Gastroesophageal sphincter (tissue), 4 donors: ENCODE data around the gene AIG1. TPM values are rescaled to one million over a fixed set of nuclear protein-coding genes. Genes with fewer than 3 reads are reported as not detected.

ENCODE experiments used
- ATAC-seq: fragments of 150-250 bp; one replicate; pipeline ENCODE4 v1.9.1; 2016; ENCODE audit warnings: mild to moderate bottlenecking, moderate library complexity
- H3K27ac ChIP-seq, 4 donors: fragments of 200-600 bp; sonication (generic) in 3 of 4; 1 replicate in 3 of 4; 2 replicates in 1 of 4; pipeline ENCODE4 v1.5.1; 2016 to 2019
- H3K27me3 ChIP-seq: fragments of 200-600 bp; sonication (generic); one replicate; pipeline ENCODE4 v1.5.1; 2019
- H3K36me3 ChIP-seq, 2 donors: fragments of 200-600 bp; sonication (generic); one replicate each; pipeline ENCODE4 v1.5.1; 2019; ENCODE audit warnings: control low read depth in 1 of 2
- H3K4me1 ChIP-seq, 3 donors: fragments of 200-600 bp; sonication (generic); 1 replicate in 2 of 3; 2 replicates in 1 of 3; pipeline ENCODE4 v1.5.1; 2016 to 2019; ENCODE audit warnings: control low read depth in 2 of 3
- H3K4me3 ChIP-seq, 2 donors: fragments of 200-600 bp; sonication (generic); one replicate each; pipeline ENCODE4 v1.5.1; 2019; ENCODE audit warnings: mild to moderate bottlenecking in 1 of 2, moderate library complexity in 1 of 2
- H3K9me3 ChIP-seq, 3 donors: fragments of 200-600 bp; sonication (generic); one replicate each; pipeline ENCODE4 v1.5.1; 2017 to 2019; ENCODE audit warnings: control low read depth in 2 of 3
- EP300 ChIP-seq: sonication (generic); formaldehyde crosslinking; IDR thresholded peaks from one replicate; pipeline ENCODE4 v1.6.1; 2017; ENCODE audit warnings: antibody characterized with exemption, mild to moderate bottlenecking
- POLR2A ChIP-seq, 2 donors: fragments of 450-650 bp; IDR thresholded peaks; one replicate each; pipeline ENCODE4 v1.6.1; 2017; ENCODE audit warnings: antibody characterized with exemption in 2 of 2, mild to moderate bottlenecking in 2 of 2, moderate library complexity in 1 of 2
- POLR2AphosphoS5 ChIP-seq: sonication (generic); formaldehyde crosslinking; IDR thresholded peaks from one replicate; pipeline ENCODE4 v1.6.1; 2017; ENCODE audit warnings: antibody characterized with exemption
- WGBS, 2 donors: methylation state at CpG; one replicate each; pipeline ENCODE4 v1.1.5; 2018; ENCODE audit warnings: low coverage in 1 of 2; 5-methylcytosine and 5-hydroxymethylcytosine counted together
- total RNA-seq, 4 donors: library from RNA; depleted of rRNA; stranded (reverse); fragments of >200 nt; gene quantifications; one replicate each; pipeline ENCODE4 v1.1.0, GENCODE V29; 2016
- TF ChIP-seq, protein P1 (sequence below), 4 experiments: fragments of 200-600 bp in 2 of 4; fragments of 450-650 bp in 2 of 4; sonication (generic) in 1 of 4; IDR thresholded peaks; one replicate each; pipeline ENCODE4 v1.5.1; 2017 to 2019; ENCODE audit warnings: antibody characterized with exemption in 4 of 4, mild to moderate bottlenecking in 2 of 4, moderate library complexity in 2 of 4

Gene AIG1
- total RNA-seq, 4 donors from 2014 or later, result 24.0 to 42.0 (median 31.5) TPM

DNA sequence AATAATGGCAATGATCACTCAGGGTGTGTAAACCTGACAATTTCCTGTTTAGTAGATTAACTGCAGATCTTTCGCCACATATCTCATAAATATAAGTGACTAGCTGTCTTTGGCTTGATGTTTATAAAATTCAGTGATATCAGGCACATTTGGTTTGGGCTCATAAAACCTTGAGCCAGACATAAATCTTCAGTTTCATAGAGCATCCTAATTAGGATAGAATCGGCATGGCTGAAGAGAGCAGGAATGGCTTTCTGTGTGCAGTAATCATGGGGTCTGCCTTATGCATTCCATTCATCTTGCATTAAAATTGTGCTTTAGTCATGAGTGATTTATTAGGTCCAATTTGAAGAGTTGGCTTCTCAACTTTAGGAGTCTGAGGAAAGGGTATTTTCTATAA is 27.2 kb downstream of the AIG1 start:
- H3K27ac ChIP-seq, result no peak overlapping the region
- no peak for ATAC-seq
- no peaks in the 10 kb centered on the region for H3K9me3 ChIP-seq
- no peaks in the 10 kb centered on the region for H3K27me3 ChIP-seq
- WGBS, 2 donors, result 95 to 100% methylated on average over 2 of the region's 2 CpGs
- no peaks in the 10 kb centered on the region for H3K4me1 ChIP-seq
- H3K4me3 ChIP-seq, result no peak overlapping the region
- TF ChIP-seq POLR2A (IDR thresholded peaks at IDR 0.05) (no peak), POLR2AphosphoS5 (no peak), EP300 (no peak)
- TF ChIP-seq, protein P1, sequence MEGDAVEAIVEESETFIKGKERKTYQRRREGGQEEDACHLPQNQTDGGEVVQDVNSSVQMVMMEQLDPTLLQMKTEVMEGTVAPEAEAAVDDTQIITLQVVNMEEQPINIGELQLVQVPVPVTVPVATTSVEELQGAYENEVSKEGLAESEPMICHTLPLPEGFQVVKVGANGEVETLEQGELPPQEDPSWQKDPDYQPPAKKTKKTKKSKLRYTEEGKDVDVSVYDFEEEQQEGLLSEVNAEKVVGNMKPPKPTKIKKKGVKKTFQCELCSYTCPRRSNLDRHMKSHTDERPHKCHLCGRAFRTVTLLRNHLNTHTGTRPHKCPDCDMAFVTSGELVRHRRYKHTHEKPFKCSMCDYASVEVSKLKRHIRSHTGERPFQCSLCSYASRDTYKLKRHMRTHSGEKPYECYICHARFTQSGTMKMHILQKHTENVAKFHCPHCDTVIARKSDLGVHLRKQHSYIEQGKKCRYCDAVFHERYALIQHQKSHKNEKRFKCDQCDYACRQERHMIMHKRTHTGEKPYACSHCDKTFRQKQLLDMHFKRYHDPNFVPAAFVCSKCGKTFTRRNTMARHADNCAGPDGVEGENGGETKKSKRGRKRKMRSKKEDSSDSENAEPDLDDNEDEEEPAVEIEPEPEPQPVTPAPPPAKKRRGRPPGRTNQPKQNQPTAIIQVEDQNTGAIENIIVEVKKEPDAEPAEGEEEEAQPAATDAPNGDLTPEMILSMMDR (IDR thresholded peaks at IDR 0.05), result no peak
- H3K36me3 ChIP-seq, result peaks cover 0 to 3% of the 10 kb centered on the region in 2 donors

DNA sequence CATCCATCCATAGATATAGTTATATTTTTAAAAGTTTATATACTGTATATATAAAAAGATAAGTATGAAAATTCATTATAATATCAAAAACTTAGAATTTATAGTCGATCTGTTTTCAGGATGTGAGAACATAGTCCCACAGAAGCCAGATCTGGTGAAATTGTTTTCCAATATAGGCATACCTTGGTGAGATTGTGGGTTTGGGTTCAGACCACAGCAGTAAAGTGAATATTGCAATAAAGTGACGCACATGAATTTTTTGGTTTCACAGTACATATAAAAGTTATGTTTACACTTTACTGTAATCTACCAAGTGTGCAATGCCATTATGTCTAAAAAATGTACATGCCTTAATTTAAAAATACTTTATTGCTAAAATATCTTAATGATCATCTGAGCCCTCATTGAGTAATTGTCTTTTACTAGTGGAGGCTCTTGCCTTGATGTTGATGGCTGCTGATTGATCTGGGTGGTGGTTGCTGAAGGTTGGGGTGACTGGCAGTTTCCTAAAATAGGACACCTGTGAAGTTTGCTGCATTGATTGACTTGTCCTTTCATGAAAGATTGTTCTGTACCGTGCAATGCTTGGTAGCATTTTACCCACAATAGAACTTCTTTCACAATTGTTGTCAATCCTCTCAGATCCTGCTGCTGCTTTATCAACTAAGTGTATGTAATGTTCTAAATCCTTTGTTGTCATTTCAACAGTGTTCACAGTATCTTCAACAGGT is 29.8 kb downstream of the AIG1 start:
- Histone ChIP-seq H3K36me3 (peaks cover 0 to 3% of the 10 kb centered on the region in 2 donors), H3K4me3 (no peak overlapping the region), H3K27me3 (no peaks in the 10 kb centered on the region), H3K4me1 (no peaks in the 10 kb centered on the region), H3K9me3 (no peaks in the 10 kb centered on the region), H3K27ac (no peak overlapping the region)
- 89 to 91% methylated on average over 3 of the region's 3 CpGs for WGBS, 2 donors
- no peak for ATAC-seq
- TF ChIP-seq, protein P1 (IDR thresholded peaks at IDR 0.05), result no peak
- TF ChIP-seq POLR2A (IDR thresholded peaks at IDR 0.05) (no peak), POLR2AphosphoS5 (no peak), EP300 (no peak)

DNA sequence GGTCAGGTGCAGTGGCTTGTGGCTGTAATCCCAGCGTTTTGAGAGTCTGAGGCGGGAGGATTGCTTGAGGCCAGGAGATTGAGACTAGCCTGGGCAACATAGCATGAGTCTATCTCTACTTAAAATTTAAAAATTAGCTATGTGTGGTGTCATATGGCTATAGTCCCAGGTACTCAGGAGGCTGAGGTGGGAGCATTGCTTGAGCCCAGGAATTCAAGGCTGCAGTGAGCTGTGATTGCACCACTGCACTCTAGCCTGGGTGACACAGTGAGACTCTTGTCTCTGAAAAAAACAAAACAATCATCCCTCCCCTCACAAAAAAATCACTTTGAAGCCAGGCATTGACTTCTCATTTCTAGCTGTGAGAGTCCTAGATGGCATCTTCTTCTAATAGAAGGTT is 32.1 kb downstream of the AIG1 start:
- H3K4me1 ChIP-seq, result no peaks in the 10 kb centered on the region
- no peaks in the 10 kb centered on the region for H3K9me3 ChIP-seq
- no peak for ATAC-seq
- H3K36me3 ChIP-seq, result no peaks in the 10 kb centered on the region
- 100% methylated on average over 1 to 2 of the region's 2 CpGs for WGBS, 2 donors
- H3K27me3 ChIP-seq, result no peaks in the 10 kb centered on the region
- no peak overlapping the region for H3K4me3 ChIP-seq
- TF ChIP-seq POLR2AphosphoS5 (no peak), EP300 (no peak), POLR2A (IDR thresholded peaks at IDR 0.05) (no peak)
- TF ChIP-seq, protein P1 (IDR thresholded peaks at IDR 0.05), result no peak
- no peak overlapping the region for H3K27ac ChIP-seq

DNA sequence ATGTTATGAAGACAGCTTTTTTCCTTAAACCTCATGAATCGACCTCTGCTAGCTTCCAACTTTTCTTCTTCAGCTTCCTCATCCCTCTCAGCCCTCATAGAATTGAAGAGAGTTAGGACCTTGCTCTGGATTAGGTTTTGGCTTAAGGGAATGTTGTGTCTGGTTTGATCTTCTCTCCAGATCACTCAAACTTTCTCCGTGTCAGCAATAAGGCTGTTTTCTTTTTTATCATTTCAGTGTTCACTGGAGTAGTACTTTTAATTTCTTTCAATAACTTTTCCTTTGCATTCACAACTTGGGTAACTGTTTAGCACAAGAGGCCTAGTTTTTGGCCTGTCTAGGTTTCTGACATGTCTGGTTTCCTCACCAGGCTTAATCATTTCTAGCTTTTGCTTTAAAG is 32.6 kb downstream of the AIG1 start:
- TF ChIP-seq EP300, result no peak
- no peak for TF ChIP-seq POLR2A (IDR thresholded peaks at IDR 0.05)
- TF ChIP-seq, protein P1 (IDR thresholded peaks at IDR 0.05), result no peak
- no peak overlapping the region for H3K4me3 ChIP-seq
- H3K4me1 ChIP-seq, result no peaks in the 10 kb centered on the region
- H3K36me3 ChIP-seq, result no peaks in the 10 kb centered on the region
- no peak overlapping the region for H3K27ac ChIP-seq
- no peak for ATAC-seq
- 80 to 83% methylated on average over 2 of the region's 2 CpGs for WGBS, 2 donors
- no peaks in the 10 kb centered on the region for H3K27me3 ChIP-seq
- no peaks in the 10 kb centered on the region for H3K9me3 ChIP-seq

DNA sequence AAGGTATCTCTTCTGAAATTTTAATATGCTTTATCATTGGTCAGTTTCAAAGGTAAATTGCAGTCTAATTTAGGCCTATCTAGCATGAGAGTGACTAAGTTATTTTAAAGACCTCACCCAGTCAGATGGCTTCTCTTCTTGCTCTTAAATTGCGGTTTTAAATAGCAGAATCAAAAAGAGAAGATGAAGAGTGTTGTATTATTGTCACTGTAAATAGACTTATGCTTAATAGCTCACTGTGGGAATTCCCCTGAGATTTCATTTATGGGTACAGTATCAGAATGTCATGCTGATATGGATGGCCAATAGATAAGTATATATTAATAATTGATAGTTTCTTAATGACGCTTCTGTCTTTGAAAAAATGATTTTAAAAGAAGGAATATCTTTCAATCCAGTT is 35.7 kb downstream of the AIG1 start:
- no peak for ATAC-seq
- no peaks in the 10 kb centered on the region for H3K4me1 ChIP-seq
- WGBS, 2 donors, result 97 to 100% methylated on average over 2 of the region's 2 CpGs

More for the DNA sequence above, 35.7 kb downstream of the AIG1 start:
- no peak overlapping the region for H3K27ac ChIP-seq
- H3K36me3 ChIP-seq, result no peaks in the 10 kb centered on the region
- no peaks in the 10 kb centered on the region for H3K9me3 ChIP-seq
- H3K27me3 ChIP-seq, result no peaks in the 10 kb centered on the region
- H3K4me3 ChIP-seq, result no peak overlapping the region
- TF ChIP-seq POLR2A (IDR thresholded peaks at IDR 0.05), result no peak
- TF ChIP-seq POLR2AphosphoS5, result no peak
- TF ChIP-seq, protein P1 (IDR thresholded peaks at IDR 0.05), result no peak
- no peak for TF ChIP-seq EP300
